ENCODE results near the gene ATRNL1. TPM values are rescaled to one million over a fixed set of nuclear protein-coding genes. Genes with fewer than 3 reads are reported as not detected.
"Not testable (repeated sequence)": the region's sequence is repeated elsewhere in the genome, so short reads cannot be mapped to it uniquely, and the experiment has no call there.

Gene ATRNL1
- total and polyA plus RNA-seq, 5 donors: 0.75 to 2.2 (median 2.0) TPM

GRCh38 chr10:115527682-115528081 lies 434.5 kb downstream of the ATRNL1 start:
- H3K27me3 ChIP-seq (ENCODE audit: control insufficient read depth, insufficient read depth); intact Hi-C loops (cut with DNase I); DNase-seq; H3K4me1 ChIP-seq (ENCODE audit: control insufficient read depth, insufficient read depth, low read length); H3K9me3 ChIP-seq (ENCODE audit: control insufficient read depth, low read length); H3K4me3 ChIP-seq (ENCODE audit: low read length); ATAC-seq; H3K27ac ChIP-seq (ENCODE audit: low read length): not testable (repeated sequence)

- intact Hi-C loops (cut with DNase I); H3K4me3 ChIP-seq (ENCODE audit: low read length); H3K4me1 ChIP-seq (ENCODE audit: control insufficient read depth, insufficient read depth, low read length); ATAC-seq; H3K27me3 ChIP-seq (ENCODE audit: control insufficient read depth, insufficient read depth); H3K27ac ChIP-seq (ENCODE audit: low read length); H3K9me3 ChIP-seq (ENCODE audit: control insufficient read depth, low read length): not testable (repeated sequence)
- 94% methylated on average over 18 of the region's 18 CpGs for WGBS
- peak in 1 of 3 donors; percentile 29 for DNase-seq
Measured at GRCh38 chr10:115536401-115536800, 443.2 kb downstream of the ATRNL1 start.

GRCh38 chr10:115539142-115539762 lies 446.1 kb downstream of the ATRNL1 start:
- Histone ChIP-seq H3K4me1 (ENCODE audit: control insufficient read depth, insufficient read depth, low read length) (no peaks in the 10 kb centered on the region), H3K27me3 (ENCODE audit: control insufficient read depth, insufficient read depth) (no peaks in the 10 kb centered on the region), H3K27ac (ENCODE audit: low read length) (no peak overlapping the region), H3K9me3 (ENCODE audit: control insufficient read depth, low read length) (no peaks in the 10 kb centered on the region), H3K4me3 (ENCODE audit: low read length) (no peak overlapping the region)
- intact Hi-C loops (cut with DNase I): no loop called here
- DNase-seq: no peak
- ATAC-seq: no peak

GRCh38 chr10:115555887-115556402 lies 462.8 kb downstream of the ATRNL1 start:
- no peaks in the 10 kb centered on the region for H3K9me3 ChIP-seq (ENCODE audit: control insufficient read depth, low read length)
- intact Hi-C loops (cut with DNase I): no loop called here
- H3K27ac ChIP-seq (ENCODE audit: low read length): no peak overlapping the region
- 56% methylated on average over 3 of the region's 3 CpGs for WGBS
- no peaks in the 10 kb centered on the region for H3K27me3 ChIP-seq (ENCODE audit: control insufficient read depth, insufficient read depth)
- H3K4me3 ChIP-seq (ENCODE audit: low read length): no peak overlapping the region
- no peak for ATAC-seq
- DNase-seq: no peak
- H3K4me1 ChIP-seq (ENCODE audit: control insufficient read depth, insufficient read depth, low read length): no peaks in the 10 kb centered on the region

- Histone ChIP-seq H3K27me3 (ENCODE audit: control insufficient read depth, insufficient read depth) (no peaks in the 10 kb centered on the region), H3K9me3 (ENCODE audit: control insufficient read depth, low read length) (no peaks in the 10 kb centered on the region), H3K4me3 (ENCODE audit: low read length) (no peak overlapping the region), H3K27ac (ENCODE audit: low read length) (no peak overlapping the region), H3K4me1 (ENCODE audit: control insufficient read depth, insufficient read depth, low read length) (no peaks in the 10 kb centered on the region)
- WGBS: 51% methylated on average over 3 of the region's 3 CpGs
- DNase-seq (no peak), ATAC-seq (no peak)
- intact Hi-C loops (cut with DNase I): no loop called here
Measured at GRCh38 chr10:115558252-115558651, 465.1 kb downstream of the ATRNL1 start.

GRCh38 chr10:115566867-115567266 lies 473.7 kb downstream of the ATRNL1 start:
- Histone ChIP-seq H3K27me3 (ENCODE audit: control insufficient read depth, insufficient read depth) (no peaks in the 10 kb centered on the region), H3K9me3 (ENCODE audit: control insufficient read depth, low read length) (no peaks in the 10 kb centered on the region), H3K4me3 (ENCODE audit: low read length) (no peak overlapping the region), H3K27ac (ENCODE audit: low read length) (no peak overlapping the region), H3K4me1 (ENCODE audit: control insufficient read depth, insufficient read depth, low read length) (no peaks in the 10 kb centered on the region)
- DNase-seq (no peak), ATAC-seq (no peak)
- WGBS: 65% methylated on average over 2 of the region's 2 CpGs
- intact Hi-C loops (cut with DNase I): no loop called here

- no peaks in the 10 kb centered on the region for H3K27me3 ChIP-seq (ENCODE audit: control insufficient read depth, insufficient read depth)
- H3K9me3 ChIP-seq (ENCODE audit: control insufficient read depth, low read length): no peaks in the 10 kb centered on the region
- 61% methylated on average over 7 of the region's 7 CpGs for WGBS
- H3K4me3 ChIP-seq (ENCODE audit: low read length): no peak overlapping the region
- H3K4me1 ChIP-seq (ENCODE audit: control insufficient read depth, insufficient read depth, low read length): no peaks in the 10 kb centered on the region
- ATAC-seq (no peak), DNase-seq (no peak)
- intact Hi-C loops (cut with DNase I): no loop called here
- H3K27ac ChIP-seq (ENCODE audit: low read length): no peak overlapping the region
Measured at GRCh38 chr10:115572740-115573455, 479.7 kb downstream of the ATRNL1 start.

- H3K4me1 ChIP-seq (ENCODE audit: control insufficient read depth, insufficient read depth, low read length): no peaks in the 10 kb centered on the region
- H3K27ac ChIP-seq (ENCODE audit: low read length): no peak overlapping the region
- 68% methylated on average over 1 of the region's 1 CpG for WGBS
- intact Hi-C loops (cut with DNase I): no loop called here
- no peaks in the 10 kb centered on the region for H3K9me3 ChIP-seq (ENCODE audit: control insufficient read depth, low read length)
- no peak overlapping the region for H3K4me3 ChIP-seq (ENCODE audit: low read length)
- no peak for ATAC-seq
- H3K27me3 ChIP-seq (ENCODE audit: control insufficient read depth, insufficient read depth): no peaks in the 10 kb centered on the region
- no peak for DNase-seq
Measured at GRCh38 chr10:115580239-115580638, 487.1 kb downstream of the ATRNL1 start.

GRCh38 chr10:115593060-115593459 lies 499.9 kb downstream of the ATRNL1 start:
- 86% methylated on average over 2 of the region's 2 CpGs for WGBS
- ATAC-seq: no peak
- intact Hi-C loops (cut with DNase I): no loop called here

GRCh38 chr10:115604627-115605026 lies 511.5 kb downstream of the ATRNL1 start:
- intact Hi-C loops (cut with DNase I): no loop called here
- 77% methylated on average over 2 of the region's 2 CpGs for WGBS
- DNase-seq: no peak

More at GRCh38 chr10:115593060-115593459, 499.9 kb downstream of the ATRNL1 start:
- DNase-seq: no peak
- Histone ChIP-seq H3K27me3 (ENCODE audit: control insufficient read depth, insufficient read depth) (no peaks in the 10 kb centered on the region), H3K4me3 (ENCODE audit: low read length) (no peak overlapping the region), H3K9me3 (ENCODE audit: control insufficient read depth, low read length) (no peaks in the 10 kb centered on the region), H3K4me1 (ENCODE audit: control insufficient read depth, insufficient read depth, low read length) (no peaks in the 10 kb centered on the region), H3K27ac (ENCODE audit: low read length) (no peak overlapping the region)

GRCh38 chr10:115606086-115606485 lies 512.9 kb downstream of the ATRNL1 start:
- DNase-seq (no peak), ATAC-seq (no peak)
- H3K27ac ChIP-seq (ENCODE audit: low read length): no peak overlapping the region
- WGBS: 56% methylated on average over 1 of the region's 1 CpG
- no peak overlapping the region for H3K4me3 ChIP-seq (ENCODE audit: low read length)
- no peaks in the 10 kb centered on the region for H3K27me3 ChIP-seq (ENCODE audit: control insufficient read depth, insufficient read depth)
- intact Hi-C loops (cut with DNase I): no loop called here
- no peaks in the 10 kb centered on the region for H3K4me1 ChIP-seq (ENCODE audit: control insufficient read depth, insufficient read depth, low read length)
- H3K9me3 ChIP-seq (ENCODE audit: control insufficient read depth, low read length): no peaks in the 10 kb centered on the region

More at GRCh38 chr10:115604627-115605026, 511.5 kb downstream of the ATRNL1 start:
- no peak overlapping the region for H3K4me3 ChIP-seq (ENCODE audit: low read length)
- H3K27ac ChIP-seq (ENCODE audit: low read length): no peak overlapping the region
- no peak for ATAC-seq
- no peaks in the 10 kb centered on the region for H3K9me3 ChIP-seq (ENCODE audit: control insufficient read depth, low read length)
- H3K4me1 ChIP-seq (ENCODE audit: control insufficient read depth, insufficient read depth, low read length): no peaks in the 10 kb centered on the region
- H3K27me3 ChIP-seq (ENCODE audit: control insufficient read depth, insufficient read depth): no peaks in the 10 kb centered on the region

Measured in right cardiac atrium (tissue), 5 donors.